K562 (cell line): ENCODE data around the gene PLK1. TPM values are rescaled to one million over a fixed set of nuclear protein-coding genes. Genes with fewer than 3 reads are reported as not detected.
A peak's percentile ranks its signal among the peaks of the same experiment; 100 is the strongest.

Experiments
- CBX3 ChIP-seq, 2 experiments: IDR thresholded peaks; 1 replicate in 1 of 2; 2 replicates in 1 of 2; pipeline ENCODE4 v1.6.1; 2012; ENCODE audit warnings: inconsistent platforms in 2 of 2, low read length in 2 of 2, borderline replicate concordance in 1 of 2, control low read depth in 1 of 2
- GTF2E2 ChIP-seq: fragments of 200-800 bp; sonication (Bioruptor generic); IDR thresholded peaks from 2 replicates; pipeline ENCODE4 v1.6.1; 2016; ENCODE audit warnings: missing genetic modification characterization, missing compliant biosample characterization
- LARP7 ChIP-seq: fragments of 450-650 bp; IDR thresholded peaks from 2 replicates; pipeline ENCODE4 v1.6.1; 2016
- MCM3 ChIP-seq: fragments of 450-650 bp; IDR thresholded peaks from 2 replicates; pipeline ENCODE4 v1.6.1; 2016
- POLR2A ChIP-seq: fragments of 450-650 bp; conservative IDR thresholded peaks from 2 replicates; pipeline ENCODE4 v1.6.1; 2016
- STAT6 ChIP-seq: sonication (generic); formaldehyde crosslinking; IDR thresholded peaks from 2 replicates; pipeline ENCODE4 v1.8.1; 2023; ENCODE audit warnings: mild to moderate bottlenecking, missing genetic modification reagents
- TOE1 ChIP-seq, 2 experiments: fragments of 450-650 bp in 1 of 2; sonication (generic) in 1 of 2; formaldehyde crosslinking in 1 of 2; IDR thresholded peaks; 2 replicates each; pipeline versions ENCODE4 v1.7.1 to v1.8.0; 2016 to 2022; ENCODE audit warnings: borderline replicate concordance in 2 of 2, mild to moderate bottlenecking in 2 of 2, antibody characterized with exemption in 1 of 2, inconsistent platforms in 1 of 2, low read depth in 1 of 2, missing genetic modification reagents in 1 of 2, moderate library complexity in 1 of 2
- ZBTB40 ChIP-seq, 2 experiments: fragments of 450-650 bp in 1 of 2; sonication (generic) in 1 of 2; formaldehyde crosslinking in 1 of 2; IDR thresholded peaks; 2 replicates each; pipeline versions ENCODE4 v1.7.1 to v1.9.0; 2016 to 2022; ENCODE audit warnings: inconsistent platforms in 1 of 2, mild to moderate bottlenecking in 1 of 2, missing genetic modification reagents in 1 of 2
- ZNF239 ChIP-seq: fragments of 250-450 bp; sonication (Bioruptor Pico); IDR thresholded peaks from 2 replicates; pipeline ENCODE4 v1.4.0; 2020; ENCODE audit warnings: mild to moderate bottlenecking
- ZNF507 ChIP-seq: conservative IDR thresholded peaks from 2 replicates; pipeline ENCODE4 v1.6.1; 2017; ENCODE audit warnings: missing genetic modification characterization, missing compliant biosample characterization
- polyA plus RNA-seq, 8 experiments: library from polyadenylated mRNA; depleted of rRNA in 4 of 8; stranded (reverse) in 5 of 8; unstranded in 3 of 8; fragments of >200 nt; fragmentation: Nextera tagmentation in 2 of 8; fragmentation: Illumina TruSeq in 1 of 8; extraction: Ambion mirVana in 2 of 8; extraction: Trizol in 1 of 8; gene quantifications; 2 replicates each; pipeline versions ENCODE4 v1.2.1 to v1.2.3, GENCODE V29; 2011 to 2014; ENCODE audit warnings: inconsistent platforms in 1 of 8, missing spikeins in 1 of 8
- total RNA-seq, 7 experiments: library from RNA; depleted of rRNA in 6 of 7; stranded (reverse); fragments of >200 nt in 6 of 7; fragmentation: Illumina TruSeq in 2 of 7; extraction: Trizol in 2 of 7; gene quantifications; 2 replicates each; pipeline versions ENCODE4 v1.2.1 to v1.2.3, GENCODE V29; 2011 to 2021; ENCODE audit warnings: low replicate concordance in 1 of 7

Gene PLK1
- total and polyA plus RNA-seq, 9 of the 15 experiments (the other 6 are each of a cell fraction or from before 2014, with no cell fraction given): 13.6 to 212 (median 45.5) TPM

DNA sequence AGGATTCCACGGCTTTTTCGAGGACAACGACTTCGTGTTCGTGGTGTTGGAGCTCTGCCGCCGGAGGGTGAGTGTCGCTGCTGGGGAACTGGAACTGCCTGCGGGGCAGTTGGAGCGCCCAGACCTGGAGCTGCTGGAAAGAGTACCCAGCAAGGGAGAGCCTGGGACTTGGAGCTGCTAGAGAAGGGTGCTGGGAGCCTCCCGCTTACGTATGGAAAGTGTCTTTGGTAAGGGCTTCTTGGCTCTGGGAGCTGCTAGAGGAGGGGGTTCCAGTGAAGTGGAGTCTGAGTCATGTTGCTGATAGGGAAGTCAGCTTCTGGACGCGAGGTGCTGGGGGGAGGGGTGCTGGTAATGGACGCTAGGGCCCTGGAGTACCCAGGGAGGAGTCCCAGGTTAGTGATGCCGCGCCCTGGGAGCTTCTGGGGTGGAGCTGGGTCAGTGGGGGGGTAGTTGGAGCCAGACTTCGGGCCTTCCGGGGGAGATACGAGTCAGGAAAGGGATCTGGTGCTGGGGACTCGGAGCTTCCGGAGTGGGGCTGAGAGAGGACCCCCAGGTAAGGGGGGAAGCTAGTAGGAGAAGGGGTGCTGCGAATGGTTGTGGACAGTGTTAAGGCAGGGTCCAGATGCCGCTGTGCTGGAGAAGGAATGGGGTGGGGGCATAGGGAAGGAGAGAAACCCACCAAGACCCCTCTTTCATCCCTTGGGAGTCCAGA, 741 bp downstream of the PLK1 start (continued):
- TF ChIP-seq ZBTB40 (IDR thresholded peaks at IDR 0.05) (0 out of 2 replicates have a peak, but pooled peaks have one; percentile 35), ZBTB40 (CRISPR knock-in tag; IDR thresholded peaks at IDR 0.05) (no peak), CBX3 (IDR thresholded peaks at IDR 0.05; ENCODE audit: borderline replicate concordance in 1 of 2, low read length in 2 of 2) (no peak), ZNF507 (no peak), LARP7 (0 out of 2 replicates have a peak, but pooled peaks have one; percentile 44), TOE1 (IDR thresholded peaks at IDR 0.05; ENCODE audit: borderline replicate concordance) (no peak), TOE1 (CRISPR knock-in tag; IDR thresholded peaks at IDR 0.05; ENCODE audit: borderline replicate concordance, low read depth) (0 out of 2 replicates have a peak, but pooled peaks have one; percentile 37), POLR2A (0 out of 2 replicates have a peak, but pooled peaks have one; percentile 56), MCM3 (no peak), ZNF239 (CRISPR knock-in tag) (no peak), STAT6 (CRISPR knock-in tag) (no peak), GTF2E2 (tag) (peak; percentile 56; the same call in 1 of the 2 replicates)
